ENCODE data around the gene CNTNAP2.

CNTNAP2 gene

GRCh38 chr7:146359176-146359575 is 242.6 kb downstream of the CNTNAP2 start:
- TF ChIP-seq MYNN (tag by site-specific recombination; IDR thresholded peaks at IDR 0.05; ENCODE audit: borderline replicate concordance) (no peak), ZNF214 (tag by site-specific recombination; IDR thresholded peaks at IDR 0.05; ENCODE audit: borderline replicate concordance) (no peak), PRDM4 (tag by site-specific recombination; IDR thresholded peaks at IDR 0.05) (no peak), MEIS1 (CRISPR knock-in tag; IDR thresholded peaks at IDR 0.05; ENCODE audit: borderline replicate concordance) (no peak), ZNF610 (tag by site-specific recombination; IDR thresholded peaks at IDR 0.05; ENCODE audit: borderline replicate concordance) (no peak), ZNF423 (tag by site-specific recombination; IDR thresholded peaks at IDR 0.05) (no peak), PRDM2 (tag by site-specific recombination; IDR thresholded peaks at IDR 0.05; ENCODE audit: borderline replicate concordance) (no peak), ZNF660 (tag by site-specific recombination; IDR thresholded peaks at IDR 0.05) (no peak), ZNF280C (tag by site-specific recombination; IDR thresholded peaks at IDR 0.05) (no peak), REST (tag by site-specific recombination; IDR thresholded peaks at IDR 0.05) (no peak), MZF1 (tag by site-specific recombination; IDR thresholded peaks at IDR 0.05; ENCODE audit: borderline replicate concordance) (no peak), ZNF184 (tag by site-specific recombination; IDR thresholded peaks at IDR 0.05) (no peak), ZNF513 (tag by site-specific recombination; IDR thresholded peaks at IDR 0.05) (no peak)
- Histone ChIP-seq H3K4me1 (ENCODE audit: control insufficient read depth, insufficient read depth, low read length) (peaks cover 2% of the 10 kb centered on the region; the same call in 1 of the 2 replicates), H3K4me3 (ENCODE audit: low read depth, low read length) (no peak overlapping the region), H3K9me3 (ENCODE audit: control insufficient read depth, insufficient read depth, low read depth, low read length) (no peaks in the 10 kb centered on the region), H3K36me3 (ENCODE audit: control insufficient read depth in 2 of 2, insufficient read depth in 1 of 2, low read length in 2 of 2) (no peaks in the 10 kb centered on the region), H3K27ac (ENCODE audit: extremely low read depth, low read depth, low read length) (no peak overlapping the region)
- POLR2A ChIA-PET: no interaction called here
- CTCF ChIA-PET: no interaction called here
